Measurements from ENCODE around the gene ABCF2. TPM values are rescaled to one million over a fixed set of nuclear protein-coding genes. Genes with fewer than 3 reads are reported as not detected.
A peak's percentile ranks its signal among the peaks of the same experiment; 100 is the strongest.

The ABCF2 gene
- total RNA-seq, 1 experiment from 2014 or later = 74.0 TPM

DNA sequence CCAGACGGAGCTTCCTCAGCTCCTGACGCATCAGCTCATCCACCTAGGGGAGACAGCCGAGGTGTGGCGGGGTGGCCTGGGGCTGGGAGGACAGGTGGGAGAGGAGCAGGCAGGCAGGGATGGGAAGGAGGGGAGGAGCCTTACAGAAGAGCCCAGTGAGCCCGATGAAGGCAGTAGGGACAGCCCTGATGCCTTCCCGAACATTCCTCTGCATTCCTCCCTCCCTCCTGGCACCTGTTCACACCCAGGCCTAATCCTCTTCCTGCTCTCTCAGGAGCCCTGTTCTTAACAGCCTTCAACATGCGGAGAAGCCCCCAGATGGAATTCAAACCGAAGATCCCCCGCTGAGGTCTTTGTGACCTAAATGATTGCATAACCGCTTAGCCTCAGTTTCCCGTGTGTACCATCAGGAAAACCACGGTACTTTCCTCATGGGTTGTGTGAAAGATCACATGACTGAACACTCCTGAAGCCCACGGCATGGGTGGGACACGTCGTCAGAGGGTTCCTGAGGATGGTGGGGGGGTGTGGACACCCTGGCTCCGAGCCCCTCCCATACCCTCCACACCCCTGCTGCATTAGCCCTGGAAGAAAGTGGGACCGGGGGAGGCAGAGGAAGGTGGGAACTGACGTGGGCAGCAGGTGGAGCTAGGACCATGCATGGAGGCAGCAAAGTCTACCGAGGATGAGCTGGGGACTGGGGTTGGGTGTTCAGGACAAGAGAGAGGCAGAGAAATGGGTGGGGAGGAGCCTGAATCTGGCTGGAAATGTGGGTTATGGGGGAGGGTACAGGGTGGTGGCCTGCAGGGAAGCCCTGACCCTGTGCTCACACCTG is 31.2 kb downstream of the ABCF2 start:
- no peak for DNase-seq (ENCODE audit: low read depth)

DNA sequence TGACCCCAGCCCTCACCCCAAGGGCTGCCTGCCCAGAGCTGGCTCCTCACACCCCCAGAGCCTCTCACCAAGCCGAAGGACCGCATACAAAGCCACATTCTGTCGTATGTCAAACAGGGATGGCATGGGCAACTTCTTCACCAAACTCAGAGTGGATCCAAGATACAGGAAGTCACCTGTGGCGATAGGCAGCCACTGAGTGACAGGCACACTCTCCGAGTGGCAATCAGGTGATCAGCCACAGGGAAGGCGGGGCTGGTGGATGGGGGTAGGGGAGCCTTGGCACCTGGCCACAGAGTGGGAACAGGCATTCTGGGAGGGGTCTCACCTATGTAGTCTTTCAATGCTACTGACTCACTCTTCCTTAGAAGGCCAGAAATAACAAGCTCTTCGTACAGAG is 32.8 kb downstream of the ABCF2 start:
- no peak for DNase-seq (ENCODE audit: low read depth)

DNA sequence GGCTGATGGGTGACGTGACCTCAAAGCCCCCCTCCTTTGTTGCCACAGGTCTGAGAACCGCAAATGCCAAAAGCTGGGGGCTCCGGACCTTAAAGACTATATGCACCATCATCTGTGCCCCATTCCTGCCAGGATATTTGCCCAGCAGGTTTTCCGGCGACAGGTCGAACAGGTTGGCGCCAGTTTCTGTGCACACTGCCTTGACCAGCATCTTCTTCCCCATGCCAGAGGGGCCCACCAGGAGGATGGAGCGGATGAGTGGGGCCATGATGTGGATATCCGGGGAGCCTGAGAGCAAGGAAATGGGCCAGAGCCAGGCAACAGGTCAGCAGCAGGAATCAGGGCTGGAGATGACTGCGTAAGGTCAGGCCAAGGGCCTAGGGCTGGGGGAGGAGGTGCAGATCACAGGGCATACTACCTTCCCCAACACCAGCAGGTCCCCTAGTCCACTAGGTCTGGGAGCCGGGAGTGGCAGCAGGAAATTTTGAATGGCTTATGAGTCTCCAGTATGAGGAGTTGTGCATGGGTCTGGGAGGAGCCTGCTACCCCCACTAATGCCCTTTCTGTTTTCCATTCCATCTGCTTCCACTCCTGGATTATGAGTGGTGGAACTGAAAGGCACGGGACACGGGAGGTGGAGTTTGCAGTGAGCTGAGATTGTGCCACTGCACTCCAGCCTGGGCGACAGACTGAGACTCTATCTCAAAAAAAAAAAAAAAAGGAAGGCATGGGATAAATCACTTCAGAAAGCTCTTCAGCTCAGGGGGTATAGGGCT is 33.6 kb downstream of the ABCF2 start:
- DNase-seq (ENCODE audit: low read depth) = no peak

DNA sequence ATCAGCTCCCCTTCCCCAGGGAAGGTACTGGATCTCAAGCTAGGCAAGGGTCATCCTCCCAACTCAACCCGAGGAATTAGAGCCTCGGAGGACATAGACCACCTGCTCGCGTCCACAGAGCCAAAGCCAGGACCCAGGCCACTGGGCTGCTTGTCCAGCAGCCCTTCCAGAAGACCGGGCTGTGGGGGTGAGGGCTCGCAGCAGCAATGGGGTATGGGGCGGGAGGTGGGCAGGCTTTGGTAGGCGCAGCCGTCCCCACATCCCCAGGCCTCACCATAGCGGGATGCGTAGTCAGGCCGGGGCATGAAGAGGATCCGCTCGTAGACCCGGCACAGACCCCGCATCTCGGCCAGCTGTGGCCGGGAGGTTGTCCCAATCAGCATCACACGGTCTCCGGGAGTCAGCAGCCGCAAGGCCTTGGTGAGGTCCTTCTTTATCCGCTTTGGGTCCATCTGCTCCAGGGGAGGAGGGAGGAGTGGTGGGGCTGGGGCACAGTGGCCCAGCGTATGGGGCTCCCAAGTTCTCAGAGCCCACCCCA is 34.9 kb downstream of the ABCF2 start:
- DNase-seq (ENCODE audit: low read depth) = no peak

DNA sequence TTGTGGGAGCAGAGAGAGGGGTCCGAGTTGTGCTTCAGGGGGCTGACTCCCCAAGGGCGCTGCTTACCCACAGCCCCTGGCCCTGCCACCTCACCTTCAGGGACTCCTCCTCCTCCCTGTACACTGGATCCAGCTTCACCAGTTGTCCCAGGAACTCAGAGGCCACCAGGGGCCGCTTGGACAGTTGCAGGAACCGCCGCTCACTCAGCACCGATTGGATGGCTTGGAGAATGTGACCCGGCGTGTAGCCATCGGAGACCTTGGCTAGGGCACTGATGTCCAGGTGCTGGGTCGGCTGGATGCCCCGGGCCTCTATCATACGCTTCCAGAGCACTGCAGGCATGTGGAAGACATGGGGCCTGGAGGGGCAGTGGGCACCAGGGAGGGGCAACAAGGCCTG is 35.5 kb downstream of the ABCF2 start:
- DNase-seq (ENCODE audit: low read depth) = peak; percentile 12

DNA sequence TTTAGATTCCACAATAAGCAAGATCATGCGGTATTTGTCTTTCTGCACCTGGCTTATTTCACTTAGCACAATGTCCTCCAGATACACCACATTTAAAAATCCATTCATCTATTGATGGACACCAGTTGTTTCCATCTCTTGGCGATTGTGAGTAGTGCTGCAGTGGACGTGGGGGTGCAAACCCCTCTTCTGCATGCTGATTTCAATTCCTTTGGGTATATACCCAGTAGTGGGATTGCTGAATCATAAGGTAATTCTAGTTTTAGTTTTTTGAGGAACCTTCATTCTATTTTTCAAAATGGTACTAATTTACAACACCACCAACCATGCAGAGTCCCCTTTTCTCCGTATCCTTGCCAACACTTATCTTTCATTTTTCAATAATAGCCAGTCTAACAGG is 38.0 kb downstream of the ABCF2 start:
- no peak for DNase-seq (ENCODE audit: low read depth)

DNA sequence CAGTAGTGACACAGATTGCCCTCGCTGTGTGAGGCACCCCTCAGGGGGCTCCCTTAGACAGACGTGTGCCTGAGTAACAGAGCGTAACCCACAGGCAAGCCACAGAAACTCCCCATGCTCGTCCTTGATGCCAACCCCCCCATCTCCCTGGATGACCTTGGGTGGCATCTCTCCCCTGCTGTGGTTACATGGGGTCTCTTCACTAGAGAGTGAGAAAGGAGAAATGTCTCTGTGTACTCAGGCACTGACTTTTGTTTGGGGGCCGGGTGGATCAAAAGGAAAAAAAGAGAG is 38.8 kb downstream of the ABCF2 start:
- no peak for DNase-seq (ENCODE audit: low read depth)

DNA sequence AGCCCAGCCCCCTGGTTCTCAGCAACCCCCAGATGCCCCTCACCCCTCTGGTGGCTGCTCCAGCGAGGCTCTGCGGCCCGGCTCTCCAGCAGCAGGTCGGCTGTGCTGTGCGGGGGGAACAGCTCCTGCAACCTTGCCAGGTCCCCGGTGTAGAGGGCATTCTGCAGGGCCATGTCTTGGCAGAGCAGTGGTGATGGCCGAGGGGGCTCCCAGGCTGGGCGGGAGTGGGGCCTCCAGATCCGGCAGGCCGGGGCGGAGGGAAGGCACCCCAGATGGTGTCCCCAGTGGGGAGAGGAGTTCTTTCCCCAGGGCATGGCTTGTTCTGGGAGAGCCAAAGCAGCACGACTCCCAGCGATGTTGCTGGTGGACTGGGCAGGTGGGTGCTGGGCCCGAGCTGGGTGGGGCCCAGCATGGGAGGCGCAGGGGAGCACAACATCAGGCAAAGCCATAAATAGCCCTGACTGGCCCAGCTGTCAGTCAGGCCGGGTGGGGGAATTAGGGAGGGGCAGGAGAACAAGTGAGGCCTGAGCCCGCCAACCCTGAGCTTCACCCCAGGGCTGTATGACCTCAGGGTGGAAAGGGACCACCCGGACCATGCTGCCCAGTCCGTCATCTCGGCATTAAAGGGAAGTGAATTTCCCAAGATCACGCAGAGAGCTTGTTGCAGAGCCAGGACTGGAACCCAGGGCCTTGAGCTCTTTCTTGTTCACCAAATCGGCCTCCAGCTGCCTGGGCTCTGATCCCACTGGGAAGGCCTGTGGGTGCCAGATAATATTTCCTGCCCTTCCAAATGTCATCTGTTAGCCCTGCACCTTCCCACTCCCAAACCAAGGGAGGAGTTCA is 39.4 kb downstream of the ABCF2 start:
- no peak for DNase-seq (ENCODE audit: low read depth)

DNA sequence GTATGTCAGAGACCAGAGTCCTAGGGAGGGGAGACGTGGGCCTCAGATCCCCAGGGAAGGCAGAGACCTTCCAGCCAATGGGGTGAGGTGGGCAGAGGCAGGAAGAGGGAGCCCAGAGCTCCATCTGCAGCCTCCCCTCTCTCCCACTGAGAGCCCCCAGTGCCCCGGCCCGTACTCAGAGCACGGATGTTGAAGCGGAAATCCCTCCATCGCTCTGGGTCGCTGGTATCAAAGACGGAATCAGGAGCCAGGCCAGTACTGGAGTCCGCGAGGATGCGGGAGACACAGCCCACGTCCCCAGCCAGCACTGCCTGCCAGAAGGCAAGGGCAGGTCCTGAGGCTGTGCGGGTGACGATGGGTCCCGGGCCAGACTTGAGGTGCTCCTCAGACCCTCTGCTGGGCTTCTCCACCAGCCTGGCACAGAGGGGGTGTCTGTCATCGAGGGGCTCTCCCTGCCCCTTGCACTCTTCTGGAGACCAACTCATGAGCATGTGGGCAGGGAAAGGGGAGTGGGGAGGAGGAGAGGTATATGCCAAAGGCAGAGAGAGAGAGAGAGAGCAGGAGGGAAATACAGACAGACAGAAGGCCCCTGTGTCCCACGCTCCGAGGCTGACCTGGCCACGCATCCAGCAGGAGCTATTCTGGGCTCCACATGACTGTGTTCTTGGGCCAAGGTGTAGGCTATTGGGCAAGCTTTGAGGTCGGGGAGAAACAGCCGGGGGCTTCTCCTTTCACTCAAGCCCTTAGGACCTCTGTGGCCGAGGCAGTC is 40.2 kb downstream of the ABCF2 start, which contains the start of gene ASB10:
Gene ASB10, minus strand, starts transcription at position 611 of the 769 bp plus-strand sequence. Its CDS starts 120 bp downstream, at position 491.
- DNase-seq (ENCODE audit: low read depth) = no peak

DNA sequence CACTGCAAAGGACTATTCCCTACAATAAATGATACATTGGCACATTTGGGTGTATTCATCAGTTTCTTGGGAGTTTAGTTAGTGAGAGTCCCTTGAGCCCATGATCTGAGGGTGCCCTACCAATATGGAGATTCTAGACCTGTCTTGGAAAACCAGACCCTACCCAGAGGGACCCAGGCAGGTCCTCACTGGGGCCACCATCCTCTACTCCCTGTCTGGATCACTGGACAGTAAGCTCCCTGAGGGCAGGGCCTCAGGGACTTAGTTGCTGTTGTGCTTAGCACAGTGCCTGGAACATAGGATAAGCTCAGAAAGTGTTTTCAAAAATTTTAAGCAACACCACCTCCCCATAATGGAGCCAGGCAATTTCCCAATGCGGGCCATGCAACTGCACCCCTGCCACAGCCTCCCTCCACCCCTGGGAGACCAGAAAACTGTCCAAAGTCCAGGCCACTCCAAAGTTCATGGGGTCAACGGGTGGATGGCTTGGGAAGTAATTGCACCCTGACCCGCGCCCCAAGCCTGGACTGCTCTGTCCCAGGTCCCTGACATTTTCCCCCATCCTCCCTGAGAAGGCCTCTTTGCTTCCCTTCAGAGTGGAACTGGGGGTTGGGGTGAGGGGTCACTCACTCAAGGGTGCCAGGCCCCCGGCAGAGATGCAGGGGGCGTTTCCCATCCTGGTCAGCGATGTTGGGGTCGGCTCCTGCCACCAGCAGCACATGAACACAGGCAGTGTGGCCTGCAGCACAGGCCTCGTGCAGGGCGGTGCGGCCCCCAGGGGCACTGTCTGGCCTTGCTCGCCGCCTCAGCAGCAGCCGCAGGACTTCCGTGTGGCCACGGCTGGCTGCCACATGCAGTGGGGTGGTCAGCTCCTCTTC is 41.0 kb downstream of the ABCF2 start:
- no peak for DNase-seq (ENCODE audit: low read depth)

DNA sequence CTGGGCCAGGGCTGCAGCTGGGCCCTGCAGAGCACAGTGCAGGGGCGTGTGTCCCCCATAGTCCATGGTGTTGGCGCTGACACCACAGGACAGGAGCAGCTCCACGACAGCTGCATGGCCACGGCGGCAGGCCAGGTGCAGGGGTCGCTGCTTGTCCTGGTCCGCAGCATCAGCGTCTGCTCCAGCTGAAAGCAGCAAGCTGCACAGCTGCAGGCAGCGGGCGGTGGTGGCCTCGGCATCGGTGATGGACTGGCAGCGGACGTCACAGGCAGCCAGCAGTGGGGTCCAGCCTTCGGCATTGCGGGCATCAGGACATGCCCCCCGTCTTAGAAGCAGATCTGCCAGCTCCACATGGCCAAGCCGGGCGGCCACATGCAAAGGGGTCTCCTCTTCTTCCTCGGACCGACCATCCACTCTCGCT is 46.0 kb downstream of the ABCF2 start:
- no peak for DNase-seq (ENCODE audit: low read depth)

DNA sequence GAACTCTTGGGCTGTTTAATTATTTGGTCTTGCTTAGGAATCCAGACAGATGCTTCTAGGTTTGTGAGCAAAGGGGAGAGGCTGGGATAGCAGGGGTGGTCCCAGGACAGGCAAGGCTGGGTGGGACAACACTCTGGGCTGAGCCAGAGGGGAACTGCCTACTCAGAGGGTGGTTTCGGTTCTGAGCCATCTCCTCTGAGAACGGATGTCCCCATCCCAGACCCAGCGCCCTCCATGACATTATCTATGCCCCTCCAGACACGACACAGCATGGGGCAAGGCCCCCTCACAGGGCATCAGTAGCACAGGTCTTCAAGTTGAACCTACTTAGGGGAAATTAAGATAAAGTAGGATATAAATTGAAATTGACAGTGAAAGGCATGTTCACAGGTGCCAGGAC is 47.1 kb downstream of the ABCF2 start:
- DNase-seq (ENCODE audit: low read depth) = no peak

DNA sequence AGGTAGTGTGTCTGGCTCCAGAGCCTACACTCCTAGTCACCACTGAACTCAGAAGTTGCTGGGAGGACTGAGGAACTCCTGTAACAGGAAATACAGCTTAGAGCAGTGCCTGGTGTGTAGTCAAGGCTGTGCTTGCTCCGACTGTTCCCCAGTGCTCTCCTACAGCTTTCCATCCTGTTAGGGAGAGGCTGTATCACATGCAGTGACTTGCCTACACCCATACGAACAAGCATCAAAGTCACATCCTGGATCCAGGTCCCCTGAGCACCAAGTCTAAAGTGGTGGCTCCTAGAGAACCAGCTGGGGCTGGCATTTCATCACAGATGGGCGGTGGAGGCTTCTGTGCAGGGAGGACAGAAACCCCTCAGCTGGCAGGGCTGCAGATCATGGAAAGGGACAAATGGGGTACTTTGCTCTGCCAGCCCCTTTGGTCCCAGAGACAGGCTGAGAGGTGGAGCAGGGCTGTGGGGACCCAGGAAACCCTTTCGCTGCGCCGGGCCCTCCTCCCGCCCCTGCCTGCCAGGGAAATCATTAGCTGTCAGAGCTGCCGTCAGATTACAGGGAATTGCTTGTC is 47.6 kb downstream of the ABCF2 start:
- no peak for DNase-seq (ENCODE audit: low read depth)

DNA sequence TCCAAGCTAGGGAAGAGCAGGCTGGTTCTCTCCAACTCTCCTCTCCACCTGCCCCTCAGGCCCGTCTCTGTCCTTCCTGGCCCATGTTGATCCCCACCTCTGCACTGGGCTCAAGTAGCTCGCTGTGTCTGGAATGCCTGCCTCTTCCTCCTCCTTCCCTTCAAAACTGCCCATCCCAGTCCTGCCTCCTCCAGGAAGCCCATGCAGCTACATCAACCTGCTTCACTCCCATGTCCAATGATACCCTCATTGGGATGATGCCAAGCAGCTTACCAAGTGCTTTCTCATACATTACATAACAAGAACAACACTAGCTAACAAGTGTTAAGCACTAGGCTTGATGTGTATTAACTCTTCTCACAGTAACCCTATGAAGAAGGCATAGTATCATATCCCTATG is 48.2 kb downstream of the ABCF2 start:
- DNase-seq (ENCODE audit: low read depth) = no peak

DNA sequence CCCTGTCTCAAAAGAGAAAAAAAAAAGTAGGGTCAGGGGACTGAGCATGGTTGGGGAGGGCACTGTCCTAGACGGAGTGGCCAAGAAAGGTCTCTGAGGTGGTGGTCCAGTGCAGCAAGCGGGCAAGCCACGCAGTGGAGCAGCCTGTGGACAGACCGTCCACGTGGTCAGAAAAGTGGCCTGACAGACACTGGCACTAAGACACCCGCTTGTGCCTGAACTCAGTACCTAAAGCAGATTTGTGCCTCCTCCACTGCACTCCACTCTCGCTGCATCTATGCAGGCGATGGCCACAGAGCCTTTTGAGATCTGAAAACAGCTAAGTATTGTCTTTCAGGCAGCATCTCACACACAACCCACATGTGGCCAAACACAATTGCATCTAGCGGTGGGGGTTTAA is 48.8 kb downstream of the ABCF2 start:
- DNase-seq (ENCODE audit: low read depth) = no peak

DNA sequence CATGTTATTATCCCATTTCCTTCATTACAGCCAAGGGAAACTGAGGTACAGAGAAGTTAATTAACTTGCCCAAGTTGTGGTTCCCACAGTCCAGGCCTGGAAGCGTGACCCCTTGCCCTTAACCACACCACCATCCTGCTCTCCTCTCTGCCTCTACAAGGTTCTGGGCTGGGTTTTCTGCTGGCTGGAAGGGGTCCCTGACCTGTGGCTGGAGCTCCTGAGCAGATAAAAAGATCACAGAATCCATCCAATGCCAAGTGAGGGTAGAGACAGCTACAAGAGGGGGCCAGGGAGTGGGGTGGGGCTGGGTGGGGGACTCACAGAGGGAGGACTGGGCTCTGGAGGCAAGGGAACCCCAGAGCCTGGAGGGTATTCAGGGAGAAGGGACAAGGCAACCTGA is 49.7 kb downstream of the ABCF2 start:
- no peak for DNase-seq (ENCODE audit: low read depth)

DNA sequence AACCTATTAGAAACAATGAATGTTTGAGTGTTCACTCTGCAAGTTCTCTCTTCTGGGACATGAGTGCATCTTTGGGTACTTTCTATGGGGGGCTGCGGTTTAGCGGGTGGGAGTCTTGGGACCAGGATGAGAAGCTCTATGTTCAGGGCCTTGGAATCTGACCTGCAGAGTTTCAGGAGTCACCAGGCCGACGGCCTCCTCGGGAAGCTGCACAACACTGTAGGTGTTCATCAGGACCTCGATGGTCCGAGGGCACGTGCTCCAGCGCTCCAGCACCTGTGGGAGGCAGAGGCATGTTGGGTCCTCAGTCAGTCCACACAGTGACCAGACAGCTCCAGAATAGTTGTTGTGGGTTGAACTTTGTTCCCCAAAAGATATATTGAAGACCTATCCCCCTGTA is 50.6 kb downstream of the ABCF2 start:
- no peak for DNase-seq (ENCODE audit: low read depth)

DNA sequence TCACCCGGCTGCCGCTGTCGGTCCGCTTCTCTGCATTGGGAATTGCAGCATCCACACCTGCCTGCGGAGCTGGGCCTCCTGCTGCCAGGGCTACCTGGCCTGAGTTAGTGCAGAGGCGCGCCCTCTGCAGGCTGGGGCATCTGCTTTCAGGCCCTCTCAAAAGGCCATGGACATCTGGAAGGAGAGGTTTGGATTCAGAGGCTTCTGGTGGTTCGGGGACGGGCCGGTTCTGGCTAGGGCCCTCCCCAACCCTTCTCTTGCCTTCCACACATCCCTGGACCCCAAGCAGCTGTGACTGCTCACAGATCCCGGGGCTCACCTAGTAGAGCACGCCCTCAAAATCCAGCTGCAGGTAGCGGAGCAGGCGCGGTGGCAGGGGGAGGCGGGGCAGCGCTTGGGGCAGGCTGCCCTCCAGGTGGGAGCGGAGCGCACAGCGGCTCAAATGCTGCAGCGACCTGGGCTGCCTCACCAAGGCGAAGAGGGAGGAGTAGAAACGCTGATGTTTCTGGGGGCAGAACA is 51.2 kb downstream of the ABCF2 start:
- no peak for DNase-seq (ENCODE audit: low read depth)

DNA sequence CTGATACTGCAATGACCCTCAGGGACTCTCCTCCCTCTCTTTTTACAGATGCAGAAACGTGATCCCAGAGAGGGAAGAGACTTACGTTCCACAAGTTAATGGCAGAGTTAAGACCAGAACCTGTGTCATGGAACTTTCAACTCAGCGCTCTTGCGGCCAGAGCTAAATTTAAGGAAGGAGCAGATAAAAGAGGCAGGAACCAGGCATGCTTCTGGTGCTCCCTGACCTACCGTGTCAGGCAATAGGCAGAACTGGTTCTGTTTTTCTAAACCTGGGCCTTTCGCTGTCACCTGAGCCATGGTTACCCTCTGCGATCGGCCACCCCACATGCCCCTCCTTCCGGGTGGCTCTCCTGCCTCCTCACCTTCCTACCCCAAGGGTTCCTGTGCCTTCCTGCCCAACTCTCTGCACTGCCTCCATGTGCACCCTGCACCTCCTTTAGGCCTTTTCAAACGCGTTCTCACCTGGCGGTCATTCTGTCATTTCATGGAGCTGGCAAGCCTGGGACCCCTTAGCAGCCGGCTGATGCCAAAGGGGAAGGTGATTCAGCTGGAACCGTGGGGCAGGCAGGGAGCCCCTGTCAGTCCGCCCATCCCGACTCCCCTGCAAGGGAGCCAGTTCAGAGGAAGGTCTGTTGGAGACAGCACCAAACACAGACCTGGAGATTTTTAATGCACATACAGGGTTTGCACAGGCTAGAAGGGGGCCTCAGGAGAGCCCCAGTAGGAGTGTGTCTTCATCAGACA is 51.8 kb downstream of the ABCF2 start:
- DNase-seq (ENCODE audit: low read depth) = no peak

Data from M059J (cell line).